Esophagus muscularis mucosa (tissue), 4 donors: ENCODE results near the gene CYB5A. TPM values are rescaled to one million over a fixed set of nuclear protein-coding genes. Genes with fewer than 3 reads are reported as not detected.

Experiments used
- DNase-seq: peaks from one replicate; pipeline ENCODE4 v3.0.0-alpha.2; 2017; ENCODE audit errors: extremely low spot score
- H3K27ac ChIP-seq, 4 donors: fragments of 200-600 bp; sonication (generic); replicated peaks in 1 of 4; 1 replicate in 3 of 4; 2 replicates in 1 of 4; pipeline ENCODE4 v1.5.1; 2016 to 2019; ENCODE audit warnings: mild to moderate bottlenecking in 1 of 4
- H3K27me3 ChIP-seq, 4 donors: fragments of 200-600 bp; sonication (generic); one replicate each; pipeline versions ENCODE4 v1.5.1 to v1.6.0; 2016 to 2019
- H3K36me3 ChIP-seq, 4 donors: fragments of 200-600 bp; sonication (generic); one replicate each; pipeline ENCODE4 v1.5.1; 2016 to 2019
- H3K4me1 ChIP-seq, 4 donors: fragments of 200-600 bp; sonication (generic); one replicate each; pipeline ENCODE4 v1.5.1; 2016 to 2019
- H3K4me3 ChIP-seq, 4 donors: fragments of 200-600 bp; sonication (generic); 1 replicate in 2 of 4; 2 replicates in 2 of 4; pipeline ENCODE4 v1.5.1; 2016 to 2019; ENCODE audit warnings: mild to moderate bottlenecking in 4 of 4, moderate library complexity in 1 of 4
- H3K9me3 ChIP-seq, 4 donors: fragments of 200-600 bp; sonication (generic); 1 replicate in 3 of 4; 2 replicates in 1 of 4; pipeline ENCODE4 v1.5.1; 2016 to 2019
- CTCF ChIP-seq, 3 experiments: fragments of 200-600 bp in 2 of 3; fragments of 450-650 bp in 1 of 3; sonication (generic) in 2 of 3; IDR thresholded peaks; one replicate each; pipeline ENCODE4 v1.5.1; 2017 to 2019; ENCODE audit warnings: antibody characterized with exemption in 3 of 3, mild to moderate bottlenecking in 2 of 3, moderate library complexity in 1 of 3
- EP300 ChIP-seq: sonication (generic); formaldehyde crosslinking; IDR thresholded peaks from one replicate; pipeline ENCODE4 v1.6.1; 2017; ENCODE audit warnings: antibody characterized with exemption
- POLR2A ChIP-seq: fragments of 450-650 bp; IDR thresholded peaks from one replicate; pipeline ENCODE4 v1.6.1; 2017; ENCODE audit warnings: antibody characterized with exemption, moderate library complexity, mild to moderate bottlenecking, low read depth
- POLR2AphosphoS5 ChIP-seq, 2 donors: sonication (generic); formaldehyde crosslinking; IDR thresholded peaks; one replicate each; pipeline ENCODE4 v1.6.1; 2017; ENCODE audit warnings: antibody characterized with exemption in 2 of 2
- WGBS: methylation state at CpG from one replicate; pipeline ENCODE4 v1.1.5; 2018; 5-methylcytosine and 5-hydroxymethylcytosine counted together
- intact Hi-C: fragments of 100-400 bp; cut with DNase I; formaldehyde crosslinking; loops from one replicate; pipeline ENCODE4 v1.15.1; 2023
- total RNA-seq, 4 donors: library from RNA; depleted of rRNA; stranded (reverse); fragments of >200 nt; gene quantifications; one replicate each; pipeline versions ENCODE4 v1.1.0 to v1.2.1, GENCODE V29; 2016

CYB5A gene
- total RNA-seq, 4 donors from 2014 or later = 77.7 to 99.4 (median 81.5) TPM

GRCh38 chr18:74250131-74250530, 41.6 kb downstream of the CYB5A start:
- WGBS = 92% methylated on average over 12 of the region's 12 CpGs
- Histone ChIP-seq H3K4me3 (no peak overlapping the region), H3K9me3 (no peaks in the 10 kb centered on the region), H3K36me3 (peaks cover 7 to 32% (median 16%) of the 10 kb centered on the region in 4 donors), H3K27ac (no peak overlapping the region), H3K27me3 (no peaks in the 10 kb centered on the region), H3K4me1 (peaks cover 7 to 20% (median 13%) of the 10 kb centered on the region in 4 donors)
- intact Hi-C loops = no loop called here
- TF ChIP-seq CTCF (IDR thresholded peaks at IDR 0.05) (no peak), POLR2AphosphoS5 (IDR thresholded peaks at IDR 0.05) (no peak), EP300 (no peak), POLR2A (no peak)
- no peak for DNase-seq

GRCh38 chr18:74249181-74249968, 42.4 kb downstream of the CYB5A start:
- peaks cover 7 to 17% (median 12%) of the 10 kb centered on the region in 4 donors for H3K4me1 ChIP-seq
- no peak overlapping the region for H3K27ac ChIP-seq
- H3K4me3 ChIP-seq = no peak overlapping the region
- WGBS = 93% methylated on average over 11 of the region's 11 CpGs
- peaks cover 7 to 32% (median 16%) of the 10 kb centered on the region in 4 donors for H3K36me3 ChIP-seq
- DNase-seq = no peak
- no peak for TF ChIP-seq EP300
- TF ChIP-seq CTCF (IDR thresholded peaks at IDR 0.05) = no peak
- no peak for TF ChIP-seq POLR2A
- TF ChIP-seq POLR2AphosphoS5 (IDR thresholded peaks at IDR 0.05) = no peak
- intact Hi-C loops = no loop called here
- H3K9me3 ChIP-seq = no peaks in the 10 kb centered on the region
- no peaks in the 10 kb centered on the region for H3K27me3 ChIP-seq

- Histone ChIP-seq H3K36me3 (peaks cover 7 to 32% (median 16%) of the 10 kb centered on the region in 4 donors), H3K27ac (no peak overlapping the region), H3K9me3 (no peaks in the 10 kb centered on the region), H3K27me3 (no peaks in the 10 kb centered on the region), H3K4me1 (peaks cover 7 to 17% (median 12%) of the 10 kb centered on the region in 4 donors), H3K4me3 (no peak overlapping the region)
- intact Hi-C loops = no loop called here
- 66% methylated on average over 4 of the region's 4 CpGs for WGBS
- DNase-seq = no peak
- no peak for TF ChIP-seq EP300
- no peak for TF ChIP-seq CTCF (IDR thresholded peaks at IDR 0.05)
- TF ChIP-seq POLR2AphosphoS5 (IDR thresholded peaks at IDR 0.05) = no peak
- no peak for TF ChIP-seq POLR2A
Measured at GRCh38 chr18:74248595-74248994, 43.2 kb downstream of the CYB5A start.

- DNase-seq = no peak
- intact Hi-C loops = no loop called here
- WGBS = 95% methylated on average over 6 of the region's 6 CpGs
- TF ChIP-seq POLR2A (no peak), POLR2AphosphoS5 (IDR thresholded peaks at IDR 0.05) (no peak), CTCF (IDR thresholded peaks at IDR 0.05) (no peak), EP300 (no peak)
- peaks cover 3 to 29% (median 12%) of the 10 kb centered on the region in 4 donors for H3K36me3 ChIP-seq
- no peaks in the 10 kb centered on the region for H3K9me3 ChIP-seq
- no peak overlapping the region for H3K27ac ChIP-seq
- H3K4me1 ChIP-seq = peaks cover 7 to 17% (median 12%) of the 10 kb centered on the region in 4 donors
- no peak overlapping the region for H3K4me3 ChIP-seq
- H3K27me3 ChIP-seq = no peaks in the 10 kb centered on the region
Measured at GRCh38 chr18:74248189-74248588, 43.6 kb downstream of the CYB5A start.
